Pancreas (tissue), 10 donors: ENCODE measurements around the gene CRYAB. TPM values are rescaled to one million over a fixed set of nuclear protein-coding genes. Genes with fewer than 3 reads are reported as not detected.
"Not testable (repeated sequence)": the region's sequence is repeated elsewhere in the genome, so short reads cannot be mapped to it uniquely, and the experiment has no call there.

Experiments
- ATAC-seq, 4 donors: fragments of 200-7000 bp; cut with Tn5 transposase; one replicate each; pipeline versions ENCODE4 v1.8.0 to v1.9.1; 2020; ENCODE audit warnings: mild to moderate bottlenecking in 4 of 4, moderate library complexity in 4 of 4
- DNase-seq, 6 donors: peaks; one replicate each; pipeline ENCODE4 v3.0.0-alpha.2; 2020
- FAIRE-seq: peaks from 2 replicates; lab custom pipeline; 2012; peaks lifted over from hg19 to GRCh38; lab: Jason Lieb, UNC
- H3K27ac ChIP-seq, 4 donors: fragments of 200-600 bp; sonication (generic); 1 replicate in 3 of 4; 2 replicates in 1 of 4; pipeline versions ENCODE4 v1.5.0 to v1.8.0; 2020
- H3K27me3 ChIP-seq, 4 donors: fragments of 200-600 bp; one replicate each; pipeline ENCODE4 v1.8.0; 2021
- H3K36me3 ChIP-seq, 3 donors: fragments of 200-600 bp; sonication (generic) in 1 of 3; one replicate each; pipeline versions ENCODE4 v1.5.0 to v1.8.0; 2020 to 2021
- H3K4me1 ChIP-seq, 3 donors: fragments of 200-600 bp; one replicate each; pipeline ENCODE4 v1.8.0; 2021
- H3K4me3 ChIP-seq, 4 donors: fragments of 200-600 bp; sonication (generic) in 2 of 4; one replicate each; pipeline versions ENCODE4 v1.5.0 to v1.8.0; 2020 to 2021
- H3K9me3 ChIP-seq, 4 donors: fragments of 200-600 bp; one replicate each; pipeline ENCODE4 v1.8.0; 2021
- CTCF ChIP-seq, 4 donors: fragments of 200-600 bp; sonication (generic) in 3 of 4; IDR thresholded peaks; one replicate each; pipeline versions ENCODE4 v1.5.0 to v1.8.0; 2021; ENCODE audit warnings: antibody characterized with exemption in 4 of 4
- WGBS, 2 donors: extraction: QIAGEN DNeasy Blood & Tissue Kit; methylation state at CpG; one replicate each; pipeline ENCODE4 v1.1.7; 2013; 5-methylcytosine and 5-hydroxymethylcytosine counted together
- intact Hi-C, 3 donors: fragments of 100-400 bp; cut with DNase I; formaldehyde crosslinking; loops; one replicate each; pipeline versions ENCODE4 v1.11.1 to v1.14.2; 2022
- polyA plus RNA-seq, 2 donors: library from polyadenylated mRNA; stranded (reverse); fragments of 200-250 nt; gene quantifications; one replicate each; pipeline ENCODE4 v1.2.3, GENCODE V29; 2013
- total RNA-seq, 6 donors: library from RNA; stranded (reverse); fragmentation: NEBNext Ultra II Directional in 4 of 6; extraction: Animal tissue kit (Norgen Biotek cat#: 25700) in 4 of 6; gene quantifications; one replicate each; pipeline versions ENCODE4 v1.2.1 to v1.2.4, GENCODE V29; 2021 to 2023
- donor health status: healthy with polysubstance abuse.
- donor health status: DM: no; HTN: no; CAD: no; lungs with moderate emphysema.
- donor health status: DM: no; HTN: no; CAD: no.
- donor health status: control.
- donor health status: control.
- donor health status: Bipolar disorder and iron deficiency.
- donor health status: DM: yes; HTN: yes; CAD: no.
- donor health status: DM: no; HTN: no; CAD: no.
- donor health status: DM: no; HTN: no; CAD: no.
- donor health status: DM: yes; HTN: yes; CAD: no.

The CRYAB gene
- total and polyA plus RNA-seq, 8 donors, result 7.2 to 81.8 (median 27.0) TPM

DNA sequence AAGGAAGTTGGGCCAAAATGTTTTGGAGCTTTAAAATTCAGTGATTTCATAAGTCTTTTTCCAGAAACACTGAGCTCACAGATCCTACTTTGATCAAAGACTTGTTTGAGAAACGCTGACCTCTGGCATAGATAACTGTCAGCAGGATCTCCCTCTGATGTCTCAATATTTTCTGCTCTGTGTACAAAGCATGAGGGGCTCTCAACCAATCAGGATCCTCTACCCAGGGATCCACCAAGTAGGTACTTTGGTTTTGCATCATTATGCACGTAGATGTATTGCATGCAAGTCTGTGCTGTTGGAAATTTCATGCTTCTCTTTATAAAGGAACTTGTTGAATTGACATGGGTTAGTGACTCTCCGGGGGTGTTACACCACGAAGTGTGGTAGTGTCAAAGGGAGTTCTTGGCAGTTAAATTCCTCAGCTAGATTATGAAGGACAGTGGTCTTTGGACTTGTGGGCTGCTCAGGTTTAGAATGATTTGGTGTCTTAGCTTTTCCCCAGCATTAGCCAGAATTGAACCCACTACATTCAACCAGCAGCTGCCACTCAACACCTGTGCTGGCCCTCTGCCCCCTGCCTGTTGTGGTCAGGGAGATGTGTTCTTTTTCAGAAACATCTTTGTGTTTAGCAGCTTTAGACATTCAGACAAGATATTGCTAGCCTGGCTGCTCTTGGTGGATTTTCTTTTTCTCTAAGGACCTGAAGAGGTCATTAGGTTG, 23.9 kb upstream of the CRYAB start:
- Histone ChIP-seq H3K4me1 (peaks cover 0 to 11% (median 5%) of the 10 kb centered on the region in 3 donors), H3K9me3 (no peaks in the 10 kb centered on the region), H3K4me3 (no peak overlapping the region), H3K27me3 (no peaks in the 10 kb centered on the region), H3K27ac (no peak overlapping the region), H3K36me3 (no peaks in the 10 kb centered on the region)
- ATAC-seq (no peak), DNase-seq (no peak), FAIRE-seq (no peak)
- no peak for TF ChIP-seq CTCF (IDR thresholded peaks at IDR 0.05)
- 72 to 85% methylated on average over 4 of the region's 4 CpGs for WGBS, 2 donors
- intact Hi-C loops, result loop anchor here in 1 of 3 donors (10.0 kb wide), 1 partner anchor 49 kb away; no protein-coding TSS in a partner anchor

DNA sequence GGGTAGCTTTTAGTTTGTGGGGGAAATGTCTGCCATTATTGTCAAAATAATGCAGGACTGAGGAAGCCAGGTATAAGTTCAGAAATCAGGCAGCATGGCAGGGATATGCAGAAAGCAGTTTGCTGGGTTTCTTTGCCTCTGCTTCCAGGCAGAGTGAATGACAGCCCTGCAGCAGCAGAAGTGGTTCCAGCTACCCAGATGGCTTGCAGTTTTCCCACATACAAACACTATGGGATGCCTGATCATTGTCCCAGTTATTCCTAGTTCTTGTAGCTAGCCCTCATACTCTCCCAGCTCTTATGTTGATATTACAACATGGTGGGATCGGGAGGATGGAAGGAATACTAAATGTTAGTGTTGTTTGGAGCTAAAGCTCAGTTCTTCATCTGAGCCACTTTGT, 22.7 kb upstream of the CRYAB start:
- Histone ChIP-seq H3K27me3 (no peaks in the 10 kb centered on the region), H3K4me3 (no peak overlapping the region), H3K4me1 (peaks cover 0 to 11% (median 5%) of the 10 kb centered on the region in 3 donors), H3K9me3 (no peaks in the 10 kb centered on the region), H3K36me3 (no peaks in the 10 kb centered on the region), H3K27ac (no peak overlapping the region)
- WGBS, 2 donors, result 88 to 91% methylated on average over 1 of the region's 1 CpG
- intact Hi-C loops, result loop anchor here in 1 of 3 donors (10.0 kb wide), 1 partner anchor 50 kb away; no protein-coding TSS in a partner anchor
- ATAC-seq, result no peak
- no peak for TF ChIP-seq CTCF (IDR thresholded peaks at IDR 0.05)
- no peak for DNase-seq
- FAIRE-seq, result no peak

DNA sequence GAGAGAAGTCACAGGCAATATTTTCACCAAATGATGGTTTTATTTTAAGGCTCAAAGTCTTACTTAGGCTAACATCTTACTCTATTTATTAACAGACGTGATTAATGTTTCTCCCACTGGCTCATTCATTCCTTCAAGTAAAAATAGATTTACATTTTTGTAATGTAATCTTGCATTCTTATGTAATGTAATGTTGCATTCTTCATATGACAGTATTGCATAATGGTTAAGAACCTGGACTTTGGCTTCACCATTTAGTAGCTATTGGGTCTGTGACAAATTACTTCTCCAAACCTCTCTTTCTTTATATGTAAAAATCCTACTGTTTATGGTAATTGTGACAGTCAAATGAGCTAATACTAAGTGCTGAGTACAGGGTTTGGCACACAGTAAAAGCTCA, 22.3 kb upstream of the CRYAB start:
- WGBS, 2 donors, result 53 to 66% methylated on average over 1 of the region's 1 CpG
- intact Hi-C loops, result loop anchor here in 1 of 3 donors (10.0 kb wide), 1 partner anchor 51 kb away; no protein-coding TSS in a partner anchor
- no peaks in the 10 kb centered on the region for H3K9me3 ChIP-seq
- ATAC-seq, result no peak
- H3K27me3 ChIP-seq, result no peaks in the 10 kb centered on the region
- peaks cover 0 to 11% (median 5%) of the 10 kb centered on the region in 3 donors for H3K4me1 ChIP-seq
- no peak overlapping the region for H3K4me3 ChIP-seq
- no peaks in the 10 kb centered on the region for H3K36me3 ChIP-seq
- no peak for FAIRE-seq
- H3K27ac ChIP-seq, result no peak overlapping the region
- no peak for TF ChIP-seq CTCF (IDR thresholded peaks at IDR 0.05)
- DNase-seq, result no peak

DNA sequence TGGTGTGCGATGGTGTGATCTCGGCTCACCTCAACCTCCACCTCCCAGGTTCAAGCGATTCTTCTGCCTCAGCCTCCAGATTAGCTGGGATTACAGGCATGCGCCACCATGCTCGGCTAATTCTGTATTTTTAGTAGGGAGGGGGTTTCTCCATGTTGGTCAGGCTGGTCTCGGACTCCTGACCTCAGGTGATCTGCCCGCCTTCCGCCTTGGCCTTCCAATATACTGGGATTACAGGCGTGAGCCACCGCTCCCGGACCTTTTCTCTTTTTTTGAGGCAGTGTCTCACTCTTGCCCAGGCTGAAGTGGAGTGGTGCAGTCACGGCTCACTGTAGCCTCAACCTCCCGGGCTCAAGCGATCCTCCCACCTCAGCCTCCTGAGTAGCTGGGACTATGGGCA, 21.6 kb upstream of the CRYAB start:
- WGBS, 2 donors, result 89 to 93% methylated on average over 14 of the region's 14 CpGs
- FAIRE-seq, ATAC-seq, H3K9me3 ChIP-seq, H3K27me3 ChIP-seq, DNase-seq, H3K36me3 ChIP-seq, H3K4me3 ChIP-seq, H3K27ac ChIP-seq: not testable (repeated sequence)
- intact Hi-C loops, result loop anchor here in 1 of 3 donors (10.0 kb wide), 1 partner anchor 52 kb away; no protein-coding TSS in a partner anchor
- peaks cover 0 to 11% (median 5%) of the 10 kb centered on the region in 3 donors for H3K4me1 ChIP-seq

DNA sequence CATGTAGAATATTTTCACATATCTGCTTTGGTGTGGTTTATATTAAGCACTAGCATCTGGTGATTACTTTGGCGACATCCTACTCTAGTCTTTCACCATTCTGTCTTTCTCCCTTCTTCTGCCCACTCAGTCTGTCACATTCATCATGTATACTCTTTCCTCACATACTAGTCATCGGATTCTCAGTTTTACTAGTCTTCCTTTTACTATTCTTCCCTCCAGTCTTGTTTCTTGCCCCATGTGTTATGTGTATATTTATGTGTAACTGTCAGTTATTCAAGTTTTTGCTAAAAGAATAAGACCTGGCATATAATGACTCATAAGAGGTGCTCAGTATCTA, 21.0 kb upstream of the CRYAB start:
- Histone ChIP-seq H3K27me3 (no peaks in the 10 kb centered on the region), H3K9me3 (no peaks in the 10 kb centered on the region), H3K36me3 (no peaks in the 10 kb centered on the region), H3K27ac (no peak overlapping the region), H3K4me1 (peaks cover 0 to 12% (median 5%) of the 10 kb centered on the region in 3 donors), H3K4me3 (no peak overlapping the region)
- 67 to 84% methylated on average over 2 of the region's 2 CpGs for WGBS, 2 donors
- DNase-seq (no peak), FAIRE-seq (no peak), ATAC-seq (no peak)
- no peak for TF ChIP-seq CTCF (IDR thresholded peaks at IDR 0.05)
- intact Hi-C loops, result loop anchor here in 1 of 3 donors (10.0 kb wide), 1 partner anchor 52 kb away; no protein-coding TSS in a partner anchor
